SU-DHL-6 (cell line): ENCODE data around the gene RELL2.

Source experiments
- H2AFZ ChIP-seq: fragments of 200-600 bp; sonication (generic); 2 replicates; pipeline ENCODE4 v1.6.1; 2014; ENCODE audit warnings: low read depth, mild to moderate bottlenecking, moderate library complexity, mixed read lengths, antibody characterized with exemption, low read length; ENCODE audit not compliant: severe bottlenecking
- H3F3A ChIP-seq: fragments of 200-600 bp; shearing (Covaris generic); 2 replicates; pipeline ENCODE4 v1.6.0; 2016; ENCODE audit warnings: antibody characterized with exemption, mild to moderate bottlenecking; ENCODE audit not compliant: insufficient read depth
- H3K27ac ChIP-seq: fragments of 200-600 bp; sonication (generic); 2 replicates; pipeline ENCODE4 v1.5.1; 2016; ENCODE audit warnings: low read depth, mild to moderate bottlenecking, low read length, moderate library complexity, mixed read lengths
- H3K27me3 ChIP-seq: fragments of 200-600 bp; sonication (generic), shearing (Covaris generic); 2 replicates; pipeline ENCODE4 v1.6.0; 2014; ENCODE audit warnings: mild to moderate bottlenecking, low read length
- H3K36me3 ChIP-seq: fragments of 200-600 bp; sonication (generic); 2 replicates; pipeline ENCODE4 v1.6.1; 2014; ENCODE audit warnings: mild to moderate bottlenecking, low read length, mixed read lengths
- H3K4me2 ChIP-seq: fragments of 300-600, 200-600 bp; shearing (Covaris generic), sonication (generic); 2 replicates; pipeline ENCODE4 v1.6.0; 2014; ENCODE audit warnings: low read length, low read depth, mild to moderate bottlenecking; ENCODE audit not compliant: poor library complexity, severe bottlenecking
- H3K4me3 ChIP-seq: fragments of 200-600 bp; sonication (generic); 2 replicates; pipeline ENCODE4 v1.5.1; 2014; ENCODE audit warnings: antibody characterized with exemption, low read length, mild to moderate bottlenecking, mixed read lengths; ENCODE audit not compliant: insufficient read depth, poor library complexity, severe bottlenecking
- H3K79me2 ChIP-seq: fragments of 200-600 bp; sonication (generic); 2 replicates; pipeline ENCODE4 v1.6.1; 2014; ENCODE audit warnings: mild to moderate bottlenecking, low read length, moderate library complexity; ENCODE audit not compliant: insufficient read depth
- H3K9ac ChIP-seq: fragments of 200-600 bp; sonication (generic); 2 replicates; pipeline ENCODE4 v1.7.0; 2014; ENCODE audit warnings: mild to moderate bottlenecking, low read length
- H3K9me2 ChIP-seq: fragments of 200-600 bp; sonication (generic); replicated peaks from 2 replicates; pipeline ENCODE4 v1.6.1; 2014; ENCODE audit warnings: low read length; ENCODE audit not compliant: insufficient read depth
- H3K9me3 ChIP-seq: fragments of 200-600 bp; sonication (generic); 2 replicates; pipeline ENCODE4 v1.6.1; 2014; ENCODE audit warnings: low read length, mixed read lengths; ENCODE audit not compliant: insufficient read depth
- H4K20me1 ChIP-seq: fragments of 200-600 bp; sonication (generic); 2 replicates; pipeline ENCODE4 v1.6.1; 2014; ENCODE audit warnings: low read depth, mild to moderate bottlenecking, antibody characterized with exemption, low read length, moderate library complexity, mixed read lengths
- EZH2phosphoT487 ChIP-seq: fragments of 200-600 bp; sonication (generic), shearing (Covaris generic); conservative IDR thresholded peaks from 2 replicates; pipeline ENCODE4 v1.6.1; 2018; ENCODE audit warnings: mild to moderate bottlenecking, antibody characterized with exemption, low read length, moderate library complexity, mixed read lengths
- TF ChIP-seq, protein P1 (sequence below): fragments of 200-600 bp; sonication (generic); IDR thresholded peaks from one replicate; pipeline ENCODE4 v1.5.1; 2017; ENCODE audit warnings: antibody characterized with exemption, mild to moderate bottlenecking, low read length, moderate library complexity; ENCODE audit not compliant: insufficient read depth, poor library complexity, severe bottlenecking

RELL2 gene

DNA sequence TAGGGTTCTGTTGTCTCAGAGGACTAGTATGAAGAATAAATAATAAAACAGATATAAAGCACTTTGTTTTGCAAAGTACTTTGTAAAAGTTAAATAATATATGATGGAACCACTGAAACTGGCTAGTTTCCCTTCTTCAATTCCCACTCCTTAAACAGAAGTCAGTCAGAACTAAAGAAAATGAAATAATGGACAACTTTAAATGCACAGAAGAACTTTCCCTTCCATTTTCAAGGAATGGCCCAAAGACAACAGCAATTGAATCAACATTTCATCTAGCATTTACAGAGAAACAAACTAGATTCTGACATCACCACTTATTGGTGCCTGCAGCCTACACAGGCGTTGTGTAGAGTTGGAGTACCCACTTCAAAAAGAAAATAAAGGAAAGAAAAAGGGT lies 34.2 kb upstream of the RELL2 start:
- TF ChIP-seq, protein P1, sequence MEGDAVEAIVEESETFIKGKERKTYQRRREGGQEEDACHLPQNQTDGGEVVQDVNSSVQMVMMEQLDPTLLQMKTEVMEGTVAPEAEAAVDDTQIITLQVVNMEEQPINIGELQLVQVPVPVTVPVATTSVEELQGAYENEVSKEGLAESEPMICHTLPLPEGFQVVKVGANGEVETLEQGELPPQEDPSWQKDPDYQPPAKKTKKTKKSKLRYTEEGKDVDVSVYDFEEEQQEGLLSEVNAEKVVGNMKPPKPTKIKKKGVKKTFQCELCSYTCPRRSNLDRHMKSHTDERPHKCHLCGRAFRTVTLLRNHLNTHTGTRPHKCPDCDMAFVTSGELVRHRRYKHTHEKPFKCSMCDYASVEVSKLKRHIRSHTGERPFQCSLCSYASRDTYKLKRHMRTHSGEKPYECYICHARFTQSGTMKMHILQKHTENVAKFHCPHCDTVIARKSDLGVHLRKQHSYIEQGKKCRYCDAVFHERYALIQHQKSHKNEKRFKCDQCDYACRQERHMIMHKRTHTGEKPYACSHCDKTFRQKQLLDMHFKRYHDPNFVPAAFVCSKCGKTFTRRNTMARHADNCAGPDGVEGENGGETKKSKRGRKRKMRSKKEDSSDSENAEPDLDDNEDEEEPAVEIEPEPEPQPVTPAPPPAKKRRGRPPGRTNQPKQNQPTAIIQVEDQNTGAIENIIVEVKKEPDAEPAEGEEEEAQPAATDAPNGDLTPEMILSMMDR, result no peak
- no peak for TF ChIP-seq EZH2phosphoT487
- Histone ChIP-seq H3K9ac (no peak overlapping the region), H3K9me2 (no peaks in the 10 kb centered on the region), H3K9me3 (no peaks in the 10 kb centered on the region), H3K79me2 (peaks cover 94% of the 10 kb centered on the region), H3K36me3 (no peaks in the 10 kb centered on the region), H4K20me1 (peaks cover 30% of the 10 kb centered on the region), H3K4me2 (no peak overlapping the region), H3K27me3 (no peaks in the 10 kb centered on the region), H2AFZ (no peak overlapping the region), H3F3A (peaks cover 19% of the 10 kb centered on the region), H3K27ac (no peak overlapping the region), H3K4me3 (no peak overlapping the region)

GRCh38 chr5:141603923-141604717 lies 32.7 kb upstream of the RELL2 start:
- Histone ChIP-seq H3F3A (peaks cover 18% of the 10 kb centered on the region), H3K4me3 (no peak overlapping the region), H3K9ac (no peak overlapping the region), H3K36me3 (no peaks in the 10 kb centered on the region), H4K20me1 (peaks cover 33% of the 10 kb centered on the region), H3K27ac (no peak overlapping the region), H2AFZ (no peak overlapping the region), H3K79me2 (peaks cover 93% of the 10 kb centered on the region), H3K4me2 (no peak overlapping the region), H3K27me3 (no peaks in the 10 kb centered on the region), H3K9me3 (no peaks in the 10 kb centered on the region), H3K9me2 (no peaks in the 10 kb centered on the region)
- no peak for TF ChIP-seq EZH2phosphoT487

DNA sequence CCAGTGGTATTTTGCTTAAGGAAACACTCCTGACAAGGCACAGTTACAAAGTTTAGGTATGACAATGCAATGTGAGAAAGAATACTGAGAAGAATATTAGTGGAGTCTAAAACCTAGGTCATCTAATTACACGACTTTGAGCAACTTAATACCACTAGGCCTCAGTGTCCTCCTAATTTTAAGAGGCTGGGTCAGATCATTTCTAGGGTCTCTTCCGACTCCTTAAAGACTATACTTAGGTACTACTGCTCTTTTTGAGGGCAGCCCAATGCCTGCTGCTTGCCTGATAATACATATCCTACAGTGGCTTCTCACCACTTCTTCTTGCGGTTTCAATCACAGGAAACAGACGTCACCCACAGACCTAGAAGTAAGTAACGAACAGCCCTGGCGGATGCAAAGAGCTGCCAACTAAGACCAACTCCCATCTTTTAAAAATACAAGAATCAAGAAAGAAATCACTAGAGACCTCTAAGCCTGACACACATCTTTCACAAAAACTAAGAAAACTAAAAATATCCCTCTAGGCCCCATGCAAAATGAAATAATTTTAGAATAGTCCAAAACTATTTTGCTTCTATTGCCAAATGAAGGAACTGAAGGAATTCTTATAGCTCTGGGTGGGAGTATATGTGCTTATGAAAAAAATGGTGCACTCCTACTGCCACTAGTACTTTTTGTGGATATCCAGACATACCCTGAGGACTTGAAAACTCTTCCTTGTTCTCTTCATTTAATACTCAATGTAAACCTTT lies 31.1 kb upstream of the RELL2 start:
- peak overlapping the region; percentile 35 for H3K4me3 ChIP-seq
- no peaks in the 10 kb centered on the region for H3K9me3 ChIP-seq
- H4K20me1 ChIP-seq, result peaks cover 31% of the 10 kb centered on the region
- no peaks in the 10 kb centered on the region for H3K27me3 ChIP-seq
- H2AFZ ChIP-seq, result no peak overlapping the region
- H3K79me2 ChIP-seq, result peaks cover 92% of the 10 kb centered on the region
- no peak for TF ChIP-seq EZH2phosphoT487
- TF ChIP-seq, protein P1, result no peak
- peak overlapping the region; percentile 71 for H3K4me2 ChIP-seq
- H3K27ac ChIP-seq, result peak overlapping the region; percentile 80
- no peaks in the 10 kb centered on the region for H3K36me3 ChIP-seq
- H3F3A ChIP-seq, result peaks cover 18% of the 10 kb centered on the region
- H3K9ac ChIP-seq, result no peak overlapping the region
- no peaks in the 10 kb centered on the region for H3K9me2 ChIP-seq
